ENCODE measurements around the gene SRGAP1. TPM values are rescaled to one million over a fixed set of nuclear protein-coding genes. Genes with fewer than 3 reads are reported as not detected.
"Not testable (repeated sequence)": the region's sequence is repeated elsewhere in the genome, so short reads cannot be mapped to it uniquely, and the experiment has no call there.

SRGAP1 gene
- total RNA-seq, 1 experiment from 2014 or later: 3.7 TPM

DNA sequence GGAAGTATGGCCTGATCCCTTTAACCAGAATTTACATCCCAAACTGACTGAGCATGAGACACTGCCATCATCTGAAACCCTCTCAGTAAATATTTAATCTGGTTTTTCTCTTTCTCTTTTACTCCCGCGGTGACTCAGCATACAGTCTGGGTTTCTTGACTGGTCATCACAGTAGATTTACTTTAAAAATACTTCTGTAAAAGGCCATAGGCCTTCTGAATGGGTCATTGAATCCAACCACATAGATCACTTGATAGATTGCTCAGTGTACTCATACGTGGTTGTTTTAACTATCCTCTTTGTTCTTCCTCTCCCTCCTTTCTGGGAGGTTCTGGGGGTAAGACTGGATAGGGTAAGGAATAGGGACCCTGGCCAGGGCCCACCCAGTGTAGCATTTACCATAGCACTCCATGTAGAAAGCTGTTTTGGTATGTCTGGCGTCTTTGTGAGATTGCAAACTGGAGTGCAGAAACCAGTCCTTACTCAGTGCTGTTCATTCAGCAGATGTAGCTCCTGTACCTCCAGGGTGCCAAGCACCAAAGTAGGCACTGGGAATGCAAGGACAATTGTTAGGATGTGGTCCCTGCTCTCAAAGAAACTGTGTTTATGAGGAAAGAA, 165.7 kb downstream of the SRGAP1 start:
- peaks cover 54% of the 10 kb centered on the region for H3K4me1 ChIP-seq (replicated peaks)
- H3K27ac ChIP-seq: peak overlapping the region; percentile 76
- H3K9me3 ChIP-seq (replicated peaks): no peaks in the 10 kb centered on the region
- no peak overlapping the region for H3K4me3 ChIP-seq
- H3K36me3 ChIP-seq: peaks cover 5% of the 10 kb centered on the region; the same call in 1 of the 2 replicates
- peak; percentile 53 to 74 for DNase-seq (ENCODE audit: low read depth in 1 of 2, low spot score in 2 of 2)
- no peaks in the 10 kb centered on the region for H3K27me3 ChIP-seq (replicated peaks)

DNA sequence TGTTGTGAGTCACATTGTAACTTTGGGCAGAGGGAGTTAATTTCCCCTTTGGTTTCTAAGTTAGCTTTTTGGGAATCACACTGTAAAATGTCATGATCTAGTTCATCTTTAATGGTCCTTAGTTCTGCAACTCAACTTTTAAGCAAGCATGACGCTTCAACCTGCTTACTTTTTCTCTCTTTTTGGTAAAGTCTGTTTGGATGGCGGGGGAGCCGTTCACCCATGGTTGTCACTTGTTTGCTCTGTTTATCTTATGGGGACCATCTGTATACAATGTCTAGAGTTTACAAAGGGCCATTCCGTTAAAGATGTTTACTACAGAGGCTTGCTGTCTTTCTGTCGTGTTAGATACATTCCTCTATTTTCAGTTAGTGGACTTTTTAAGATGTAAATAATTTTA, 172.0 kb downstream of the SRGAP1 start:
- H3K4me1 ChIP-seq (replicated peaks): no peaks in the 10 kb centered on the region
- no peak overlapping the region for H3K27ac ChIP-seq
- H3K27me3 ChIP-seq (replicated peaks): no peaks in the 10 kb centered on the region
- peaks cover 12% of the 10 kb centered on the region for H3K36me3 ChIP-seq
- H3K9me3 ChIP-seq (replicated peaks): no peaks in the 10 kb centered on the region
- no peak overlapping the region for H3K4me3 ChIP-seq
- no peak for DNase-seq (ENCODE audit: low read depth in 1 of 2, low spot score in 2 of 2)

DNA sequence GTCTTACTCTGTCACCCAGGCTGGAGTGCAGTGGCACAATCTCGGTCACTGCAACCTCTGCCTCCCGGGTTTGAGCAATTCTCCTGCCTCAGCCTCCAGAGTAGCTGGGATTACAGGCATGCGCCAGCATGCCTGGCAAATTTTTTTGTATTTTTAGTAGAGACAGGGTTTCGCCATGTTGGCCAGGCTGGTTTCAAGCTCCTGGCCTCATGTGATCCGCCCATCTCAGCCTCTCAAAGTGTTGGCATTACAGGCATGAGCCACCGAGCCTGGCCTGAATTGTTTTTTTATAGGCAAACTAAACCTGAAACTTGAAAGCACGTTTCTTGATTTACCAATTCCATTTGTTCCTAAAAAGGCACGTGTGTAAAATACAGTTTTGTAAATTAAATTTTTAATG, 173.6 kb downstream of the SRGAP1 start:
- H3K4me1 ChIP-seq (replicated peaks); H3K27me3 ChIP-seq (replicated peaks); DNase-seq (ENCODE audit: low read depth in 1 of 2, low spot score in 2 of 2); H3K27ac ChIP-seq; H3K9me3 ChIP-seq (replicated peaks); H3K4me3 ChIP-seq: not testable (repeated sequence)
- H3K36me3 ChIP-seq: peaks cover 22% of the 10 kb centered on the region

DNA sequence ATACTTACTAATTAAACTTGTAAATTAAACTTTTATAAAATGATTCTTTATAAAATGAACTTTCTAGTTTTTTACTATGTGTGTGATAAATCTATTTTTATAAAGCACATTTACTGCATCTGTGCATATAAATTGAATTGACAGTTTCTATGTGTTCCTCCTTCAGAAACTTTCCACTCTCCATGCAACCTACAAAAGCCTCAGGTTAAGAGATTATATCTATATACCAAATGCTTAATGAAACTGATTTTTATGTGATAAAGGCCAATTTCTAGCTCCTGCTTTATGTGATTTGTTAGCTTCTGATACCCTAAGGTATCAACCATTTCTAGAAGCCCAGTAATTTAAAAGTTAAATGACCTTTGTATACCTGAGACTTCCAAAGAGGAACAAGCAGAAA, 174.0 kb downstream of the SRGAP1 start:
- DNase-seq (ENCODE audit: low read depth in 1 of 2, low spot score in 2 of 2): no peak

DNA sequence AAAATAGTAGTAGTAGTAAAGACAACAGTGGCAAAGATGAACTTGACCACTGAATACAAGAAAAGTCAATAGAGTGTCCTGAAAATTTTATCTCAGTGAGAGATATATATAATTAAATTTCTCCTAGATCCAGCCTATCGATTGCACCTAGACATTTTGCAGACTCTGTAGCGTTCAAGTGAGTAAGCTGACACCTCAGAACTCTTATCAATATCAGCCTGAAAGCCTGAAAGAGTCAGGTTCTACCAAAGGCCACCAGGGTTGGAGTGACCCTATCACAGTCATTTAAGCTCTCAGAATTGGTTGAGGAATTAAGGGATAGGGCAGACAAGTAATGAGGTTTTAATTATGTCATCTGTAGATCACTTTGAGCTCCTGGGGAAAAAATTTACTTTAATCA, 174.6 kb downstream of the SRGAP1 start:
- H3K27ac ChIP-seq: no peak overlapping the region
- peaks cover 20% of the 10 kb centered on the region for H3K36me3 ChIP-seq
- H3K4me3 ChIP-seq: no peak overlapping the region
- H3K9me3 ChIP-seq (replicated peaks): no peaks in the 10 kb centered on the region
- no peak for DNase-seq (ENCODE audit: low read depth in 1 of 2, low spot score in 2 of 2)
- no peaks in the 10 kb centered on the region for H3K4me1 ChIP-seq (replicated peaks)
- no peaks in the 10 kb centered on the region for H3K27me3 ChIP-seq (replicated peaks)

More for the DNA sequence above, 174.0 kb downstream of the SRGAP1 start:
- Histone ChIP-seq H3K27me3 (replicated peaks) (no peaks in the 10 kb centered on the region), H3K4me3 (no peak overlapping the region), H3K9me3 (replicated peaks) (no peaks in the 10 kb centered on the region), H3K27ac (no peak overlapping the region), H3K36me3 (peaks cover 22% of the 10 kb centered on the region), H3K4me1 (replicated peaks) (no peaks in the 10 kb centered on the region)

DNA sequence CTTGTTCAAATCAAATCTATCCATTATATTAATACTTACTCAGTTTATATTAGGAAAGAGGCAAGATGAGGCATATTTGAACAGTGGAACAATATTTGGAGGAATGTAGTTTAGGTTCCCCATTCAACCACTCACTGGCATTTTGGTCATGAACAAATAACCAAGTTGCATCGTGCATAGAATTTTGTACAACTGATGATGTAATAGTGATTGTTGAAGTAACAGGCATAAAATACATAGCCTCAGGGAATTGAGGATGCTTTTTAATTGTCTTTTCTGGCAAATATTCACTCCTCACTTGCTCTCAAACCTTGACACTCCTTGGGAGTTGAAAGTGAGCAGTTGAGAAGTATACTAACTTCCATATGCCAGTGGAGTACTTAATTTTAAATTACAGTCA, 175.2 kb downstream of the SRGAP1 start:
- Histone ChIP-seq H3K4me3 (no peak overlapping the region), H3K36me3 (peaks cover 20% of the 10 kb centered on the region), H3K9me3 (replicated peaks) (no peaks in the 10 kb centered on the region), H3K27me3 (replicated peaks) (no peaks in the 10 kb centered on the region), H3K4me1 (replicated peaks) (no peaks in the 10 kb centered on the region), H3K27ac (no peak overlapping the region)
- no peak for DNase-seq (ENCODE audit: low read depth in 1 of 2, low spot score in 2 of 2)

DNA sequence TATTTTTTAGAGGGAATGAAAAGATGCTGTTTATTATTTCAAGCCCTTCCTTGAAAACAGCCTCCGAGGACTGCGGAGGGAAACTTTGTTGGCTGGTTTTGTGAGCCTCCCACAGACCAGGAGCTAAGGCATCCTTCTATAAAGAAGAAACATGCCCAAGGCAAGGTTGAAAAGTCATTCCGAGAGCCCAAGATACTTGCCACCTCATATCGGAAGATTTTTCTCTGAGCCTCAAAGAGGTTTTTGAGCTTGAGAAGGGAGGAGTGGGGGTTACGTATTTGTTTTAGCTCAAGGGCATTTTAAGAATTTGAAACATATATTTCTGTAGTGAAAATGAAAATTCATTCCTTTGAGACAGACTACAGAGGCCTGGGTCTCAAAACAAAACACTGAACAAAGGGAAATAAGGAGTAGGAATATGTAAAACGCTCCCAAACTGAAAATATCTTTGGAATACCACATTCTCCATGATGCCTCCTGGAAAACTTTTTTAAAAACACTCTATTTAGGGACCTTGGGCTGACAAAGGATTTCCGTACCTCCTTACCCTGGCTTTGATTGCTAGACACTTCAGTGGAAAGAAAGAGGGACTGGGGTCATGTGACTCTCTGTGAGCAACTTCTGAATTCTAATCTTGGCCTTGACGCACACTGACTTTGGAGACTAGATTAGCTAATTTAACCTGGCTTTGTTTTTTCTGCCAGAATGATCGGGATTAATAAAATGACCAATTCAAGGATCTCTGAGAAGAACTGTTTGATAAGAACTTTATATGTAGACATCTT, 180.9 kb downstream of the SRGAP1 start:
- H3K36me3 ChIP-seq: peaks cover 15% of the 10 kb centered on the region
- no peak overlapping the region for H3K27ac ChIP-seq
- no peaks in the 10 kb centered on the region for H3K9me3 ChIP-seq (replicated peaks)
- H3K4me1 ChIP-seq (replicated peaks): peaks cover 16% of the 10 kb centered on the region
- H3K4me3 ChIP-seq: no peak overlapping the region
- no peak for DNase-seq (ENCODE audit: low read depth in 1 of 2, low spot score in 2 of 2)
- no peaks in the 10 kb centered on the region for H3K27me3 ChIP-seq (replicated peaks)

DNA sequence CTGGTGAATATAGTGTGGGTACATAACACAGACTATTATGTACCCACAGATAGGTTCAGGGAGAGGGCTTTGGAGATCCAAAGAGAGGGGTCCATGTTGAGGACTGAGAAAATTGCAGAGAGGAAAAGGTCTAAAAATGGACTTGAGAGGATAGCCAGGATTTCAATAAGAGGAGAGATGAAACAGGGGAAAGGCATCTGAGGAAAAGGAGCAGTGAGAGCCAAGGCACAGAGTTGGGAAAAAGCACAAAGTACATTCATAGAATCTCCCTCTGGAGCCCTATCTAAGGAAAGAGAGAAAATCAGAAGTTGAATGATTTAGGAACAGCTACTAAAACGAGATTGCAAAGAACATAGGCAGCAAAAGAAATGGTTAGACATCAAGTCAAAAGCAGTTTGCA, 182.8 kb downstream of the SRGAP1 start:
- H3K27ac ChIP-seq: no peak overlapping the region

DNA sequence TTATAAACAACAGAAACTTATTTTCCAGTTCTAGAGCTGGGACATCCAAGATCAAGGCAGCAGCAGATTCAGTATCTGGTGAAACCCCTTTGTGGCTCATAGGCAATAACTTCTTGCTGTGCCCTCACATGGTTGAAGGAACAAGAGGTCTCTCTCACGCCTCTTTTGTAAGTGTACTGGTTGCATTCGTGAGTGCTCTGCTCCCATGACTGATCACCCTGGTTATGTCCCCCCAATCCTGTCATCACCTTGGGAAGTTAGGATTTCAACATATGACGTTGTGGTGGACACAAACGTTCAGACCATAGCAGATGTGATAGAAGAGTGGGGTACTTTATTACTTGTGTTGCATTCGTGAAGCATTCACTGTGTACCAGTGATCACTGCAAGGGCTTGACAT, 184.0 kb downstream of the SRGAP1 start:
- DNase-seq (ENCODE audit: low read depth in 1 of 2, low spot score in 2 of 2): peak in 1 of 2 experiments; percentile 9
- H3K36me3 ChIP-seq: no peaks in the 10 kb centered on the region
- H3K27ac ChIP-seq: peak overlapping the region; percentile 43; the same call in 1 of the 2 replicates
- H3K27me3 ChIP-seq (replicated peaks): no peaks in the 10 kb centered on the region
- no peaks in the 10 kb centered on the region for H3K9me3 ChIP-seq (replicated peaks)
- no peak overlapping the region for H3K4me3 ChIP-seq
- H3K4me1 ChIP-seq (replicated peaks): peaks cover 16% of the 10 kb centered on the region

More for the DNA sequence above, 182.8 kb downstream of the SRGAP1 start:
- Histone ChIP-seq H3K36me3 (peaks cover 4% of the 10 kb centered on the region), H3K9me3 (replicated peaks) (no peaks in the 10 kb centered on the region), H3K27me3 (replicated peaks) (no peaks in the 10 kb centered on the region), H3K4me1 (replicated peaks) (peaks cover 16% of the 10 kb centered on the region), H3K4me3 (no peak overlapping the region)
- no peak for DNase-seq (ENCODE audit: low read depth in 1 of 2, low spot score in 2 of 2)

DNA sequence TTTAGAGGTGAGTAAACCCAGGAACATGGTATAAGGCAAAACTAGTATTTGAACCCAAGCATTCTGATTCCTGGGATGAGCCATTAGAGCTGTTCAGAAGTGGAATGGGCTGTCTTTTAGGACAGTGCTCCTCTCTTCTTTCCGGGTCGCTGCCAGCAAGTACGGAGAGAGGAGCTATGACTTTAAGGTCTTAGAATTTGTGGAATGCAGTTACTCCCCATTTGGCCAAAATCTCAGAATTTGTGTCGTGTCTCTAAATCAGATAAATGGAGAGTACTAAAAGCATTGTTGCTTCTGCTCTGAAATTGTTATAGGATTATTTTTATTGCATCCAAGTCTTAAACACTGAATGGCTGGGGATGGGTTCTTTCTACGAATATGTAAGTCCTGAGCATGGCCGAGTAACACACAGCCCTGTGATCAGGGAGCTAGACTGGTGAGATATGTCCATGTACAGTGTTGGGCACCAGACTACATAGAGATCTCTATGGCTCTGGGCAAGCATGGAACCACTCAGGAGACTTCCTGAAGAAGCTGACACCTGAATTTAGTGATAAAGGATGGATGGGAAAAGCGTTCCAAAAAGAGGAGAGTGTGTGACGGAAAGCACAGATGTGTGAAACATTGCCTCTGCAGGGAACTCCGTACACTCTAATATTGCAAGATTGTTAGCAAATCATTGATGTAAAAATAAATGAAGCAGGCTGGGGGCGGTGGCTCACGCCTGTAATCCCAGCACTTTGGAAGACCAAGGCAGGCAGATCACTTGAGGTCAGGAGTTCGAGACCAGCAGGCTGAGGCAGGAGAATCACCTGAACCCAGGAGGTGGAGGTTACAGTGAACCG, 184.7 kb downstream of the SRGAP1 start:
- Histone ChIP-seq H3K27me3 (replicated peaks) (no peaks in the 10 kb centered on the region), H3K36me3 (no peaks in the 10 kb centered on the region), H3K9me3 (replicated peaks) (no peaks in the 10 kb centered on the region), H3K4me1 (replicated peaks) (peaks cover 16% of the 10 kb centered on the region), H3K27ac (peak overlapping the region; percentile 43; the same call in 1 of the 2 replicates), H3K4me3 (no peak overlapping the region)
- DNase-seq (ENCODE audit: low read depth in 1 of 2, low spot score in 2 of 2): peak in 1 of 2 experiments; percentile 36

DNA sequence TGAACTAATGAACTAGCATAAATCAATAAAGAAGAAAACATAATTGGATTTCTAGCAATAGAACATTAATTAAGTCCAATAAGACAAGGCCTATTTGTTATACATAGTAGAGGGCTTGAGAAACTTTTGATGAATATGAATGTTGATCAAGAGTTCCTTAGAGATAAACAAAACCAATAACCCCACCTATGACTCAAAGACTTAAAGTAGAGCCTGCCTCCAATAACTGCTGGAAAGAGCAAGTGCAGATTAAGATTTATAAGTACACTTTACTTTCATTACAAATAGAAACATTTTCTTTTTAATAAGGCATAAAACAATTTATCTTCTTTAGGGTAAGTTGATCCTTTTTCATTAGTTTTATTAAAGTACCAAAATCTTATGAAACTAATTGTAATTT, 185.7 kb downstream of the SRGAP1 start:
- no peak for DNase-seq (ENCODE audit: low read depth in 1 of 2, low spot score in 2 of 2)
- Histone ChIP-seq H3K27me3 (replicated peaks) (no peaks in the 10 kb centered on the region), H3K4me3 (no peak overlapping the region), H3K4me1 (replicated peaks) (peaks cover 16% of the 10 kb centered on the region), H3K36me3 (no peaks in the 10 kb centered on the region), H3K9me3 (replicated peaks) (no peaks in the 10 kb centered on the region), H3K27ac (no peak overlapping the region)

DNA sequence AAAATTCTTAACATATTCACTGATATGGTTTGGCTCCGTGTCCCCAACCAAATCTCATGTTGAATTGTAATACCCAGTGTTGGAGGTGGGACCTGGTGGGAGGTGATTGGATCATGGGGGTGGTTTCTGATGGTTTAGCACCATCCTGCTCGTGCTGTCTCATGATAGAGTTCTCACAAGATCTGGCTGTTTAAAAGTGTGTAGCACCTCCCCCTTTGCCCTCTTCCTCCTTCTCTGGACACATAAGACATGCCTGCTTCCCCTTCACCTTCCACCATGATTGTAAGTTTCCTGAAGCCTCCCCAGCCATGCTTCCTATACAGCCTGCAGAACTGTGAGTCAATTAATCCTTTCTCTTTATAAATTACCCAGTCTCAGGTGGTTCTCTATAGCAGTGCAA, 189.6 kb downstream of the SRGAP1 start:
- H3K36me3 ChIP-seq; H3K4me1 ChIP-seq (replicated peaks); DNase-seq (ENCODE audit: low read depth in 1 of 2, low spot score in 2 of 2): not testable (repeated sequence)

DNA sequence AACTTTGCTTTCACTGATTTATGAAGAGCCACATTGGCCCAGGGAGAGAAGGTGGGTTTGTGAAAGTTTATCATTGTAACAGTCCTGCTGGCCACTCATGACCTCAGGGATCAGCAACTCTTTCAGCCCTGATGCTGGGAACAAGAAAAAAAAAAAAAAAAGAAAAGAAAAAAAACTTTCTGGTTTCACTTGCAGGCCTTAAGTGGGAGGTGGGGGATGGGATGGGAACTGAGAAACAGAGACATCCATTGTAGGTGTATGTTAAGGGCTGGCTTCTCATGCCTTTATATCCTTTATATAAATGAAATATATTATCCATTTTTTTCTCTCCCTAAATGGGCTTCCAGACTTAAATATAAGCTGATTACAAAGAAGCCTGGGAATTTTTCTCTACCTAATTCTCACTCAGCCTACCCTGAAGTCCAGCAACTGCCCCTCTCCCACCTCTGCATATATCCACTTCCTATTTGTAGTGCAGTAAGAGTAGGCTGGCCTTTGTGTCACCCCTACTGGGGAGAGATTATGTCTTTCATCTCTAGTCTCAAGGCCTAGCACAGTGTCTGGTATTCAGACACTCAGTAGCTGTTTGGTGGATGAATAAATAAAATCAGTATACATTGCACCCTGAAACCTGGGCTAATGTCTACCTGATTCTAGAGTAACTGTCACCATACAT, 190.5 kb downstream of the SRGAP1 start:
- no peaks in the 10 kb centered on the region for H3K9me3 ChIP-seq (replicated peaks)
- H3K27me3 ChIP-seq (replicated peaks): no peaks in the 10 kb centered on the region
- H3K27ac ChIP-seq: no peak overlapping the region
- no peak overlapping the region for H3K4me3 ChIP-seq
- no peak for DNase-seq (ENCODE audit: low read depth in 1 of 2, low spot score in 2 of 2)
- H3K4me1 ChIP-seq (replicated peaks): peaks cover 10% of the 10 kb centered on the region
- no peaks in the 10 kb centered on the region for H3K36me3 ChIP-seq

More for the DNA sequence above, 189.6 kb downstream of the SRGAP1 start:
- H3K4me3 ChIP-seq; H3K27me3 ChIP-seq (replicated peaks); H3K27ac ChIP-seq; H3K9me3 ChIP-seq (replicated peaks): not testable (repeated sequence)

All from SJSA1 (cell line).